ENCODE measurements around the gene TCEA2.
A peak's percentile ranks its signal among the peaks of the same experiment; 100 is the strongest.
"Not testable (repeated sequence)": the region's sequence is repeated elsewhere in the genome, so short reads cannot be mapped to it uniquely, and the experiment has no call there.

TCEA2 gene

GRCh38 chr20:64111841-64112641 is 49.0 kb downstream of the TCEA2 start:
- no peak for DNase-seq

- no peak for DNase-seq
These were observed 49.9 kb downstream of the TCEA2 start for GRCh38 chr20:64112691-64113443.

- no peak for DNase-seq
These were observed 50.4 kb downstream of the TCEA2 start for GRCh38 chr20:64113444-64113775.

- DNase-seq, result no peak
These were observed 50.9 kb downstream of the TCEA2 start for GRCh38 chr20:64113796-64114355.

GRCh38 chr20:64114356-64114971 is 51.5 kb downstream of the TCEA2 start:
- DNase-seq, result no peak

GRCh38 chr20:64115171-64115911 is 52.3 kb downstream of the TCEA2 start:
- DNase-seq, result no peak

GRCh38 chr20:64116016-64116415 is 53.0 kb downstream of the TCEA2 start:
- DNase-seq, result no peak

GRCh38 chr20:64116541-64117431 is 53.8 kb downstream of the TCEA2 start:
- no peak for DNase-seq

- DNase-seq, result not testable (repeated sequence)
These were observed 54.4 kb downstream of the TCEA2 start for GRCh38 chr20:64117432-64117777.

- no peak for DNase-seq
These were observed 56.3 kb downstream of the TCEA2 start for GRCh38 chr20:64119301-64119680.

- DNase-seq, result peak; percentile 27
These were observed 56.8 kb downstream of the TCEA2 start for GRCh38 chr20:64119681-64120341.

GRCh38 chr20:64121586-64121985 is 58.6 kb downstream of the TCEA2 start:
- DNase-seq, result no peak
